Measurements from ENCODE around the gene B3GNT7.
"Not testable (repeated sequence)": the region's sequence is repeated elsewhere in the genome, so short reads cannot be mapped to it uniquely, and the experiment has no call there.

DNA sequence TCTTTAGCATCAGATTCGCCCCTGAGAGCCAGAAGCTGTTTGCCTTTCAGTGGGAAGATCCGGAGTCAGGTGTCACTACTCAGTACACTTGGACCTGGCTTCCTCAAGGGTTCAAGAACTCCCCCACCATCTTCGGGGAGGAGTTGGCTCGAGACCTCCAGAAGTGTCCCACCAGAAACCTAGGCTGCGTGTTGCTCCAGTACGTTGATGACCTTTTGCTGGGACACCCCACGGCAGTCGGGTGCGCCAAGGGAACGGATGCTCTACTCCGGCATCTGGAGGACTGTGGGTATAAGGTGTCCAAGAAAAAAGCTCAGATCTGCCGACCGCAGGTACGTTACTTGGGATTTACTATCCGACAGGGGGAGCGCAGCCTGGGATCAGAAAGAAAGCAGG lies 8.7 kb downstream of the B3GNT7 start:
- not testable (repeated sequence) for TF ChIP-seq EZH2 (IDR thresholded peaks at IDR 0.05)
- TF ChIP-seq, protein P1, sequence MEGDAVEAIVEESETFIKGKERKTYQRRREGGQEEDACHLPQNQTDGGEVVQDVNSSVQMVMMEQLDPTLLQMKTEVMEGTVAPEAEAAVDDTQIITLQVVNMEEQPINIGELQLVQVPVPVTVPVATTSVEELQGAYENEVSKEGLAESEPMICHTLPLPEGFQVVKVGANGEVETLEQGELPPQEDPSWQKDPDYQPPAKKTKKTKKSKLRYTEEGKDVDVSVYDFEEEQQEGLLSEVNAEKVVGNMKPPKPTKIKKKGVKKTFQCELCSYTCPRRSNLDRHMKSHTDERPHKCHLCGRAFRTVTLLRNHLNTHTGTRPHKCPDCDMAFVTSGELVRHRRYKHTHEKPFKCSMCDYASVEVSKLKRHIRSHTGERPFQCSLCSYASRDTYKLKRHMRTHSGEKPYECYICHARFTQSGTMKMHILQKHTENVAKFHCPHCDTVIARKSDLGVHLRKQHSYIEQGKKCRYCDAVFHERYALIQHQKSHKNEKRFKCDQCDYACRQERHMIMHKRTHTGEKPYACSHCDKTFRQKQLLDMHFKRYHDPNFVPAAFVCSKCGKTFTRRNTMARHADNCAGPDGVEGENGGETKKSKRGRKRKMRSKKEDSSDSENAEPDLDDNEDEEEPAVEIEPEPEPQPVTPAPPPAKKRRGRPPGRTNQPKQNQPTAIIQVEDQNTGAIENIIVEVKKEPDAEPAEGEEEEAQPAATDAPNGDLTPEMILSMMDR (IDR thresholded peaks at IDR 0.05): not testable (repeated sequence)

Data from neural progenitor cell (in vitro differentiated cells).